HG03159 (cell line): Measurements from ENCODE around the gene TRAPPC10.

Experiments used
- ATAC-seq: cut with Tn5 transposase; IDR thresholded peaks from one replicate; pipeline ENCODE4 v1.9.1; 2021; ENCODE audit warnings: mild to moderate bottlenecking, moderate library complexity; ENCODE audit not compliant: unreplicated experiment

TRAPPC10 gene

GRCh38 chr21:44029460-44030087, 17.5 kb downstream of the TRAPPC10 start:
- no peak for ATAC-seq

GRCh38 chr21:44035244-44035643, 23.1 kb downstream of the TRAPPC10 start:
- no peak for ATAC-seq

GRCh38 chr21:44038063-44038462, 26.0 kb downstream of the TRAPPC10 start:
- no peak for ATAC-seq

- ATAC-seq, result no peak
Measured at GRCh38 chr21:44039828-44040227, 27.7 kb downstream of the TRAPPC10 start.

GRCh38 chr21:44043613-44044012, 31.5 kb downstream of the TRAPPC10 start:
- no peak for ATAC-seq

- ATAC-seq, result no peak
Measured at GRCh38 chr21:44046734-44047133, 34.6 kb downstream of the TRAPPC10 start.

- no peak for ATAC-seq
Measured at GRCh38 chr21:44047996-44048560, 36.0 kb downstream of the TRAPPC10 start.

GRCh38 chr21:44049182-44049581, 37.1 kb downstream of the TRAPPC10 start:
- no peak for ATAC-seq

- ATAC-seq, result no peak
Measured at GRCh38 chr21:44049606-44050005, 37.5 kb downstream of the TRAPPC10 start.

GRCh38 chr21:44050276-44050675, 38.2 kb downstream of the TRAPPC10 start:
- ATAC-seq, result no peak

GRCh38 chr21:44051462-44051941, 39.4 kb downstream of the TRAPPC10 start:
- no peak for ATAC-seq

GRCh38 chr21:44052071-44052829, 40.1 kb downstream of the TRAPPC10 start:
- no peak for ATAC-seq

GRCh38 chr21:44052830-44053226, 40.7 kb downstream of the TRAPPC10 start:
- no peak for ATAC-seq

GRCh38 chr21:44053567-44053966, 41.5 kb downstream of the TRAPPC10 start:
- no peak for ATAC-seq

- no peak for ATAC-seq
Measured at GRCh38 chr21:44054710-44055109, 42.6 kb downstream of the TRAPPC10 start.

GRCh38 chr21:44057055-44057454, 44.9 kb downstream of the TRAPPC10 start:
- no peak for ATAC-seq

- no peak for ATAC-seq
Measured at GRCh38 chr21:44057960-44058651, 46.0 kb downstream of the TRAPPC10 start.

GRCh38 chr21:44058652-44058964, 46.5 kb downstream of the TRAPPC10 start:
- ATAC-seq, result no peak

GRCh38 chr21:44058981-44059380, 46.9 kb downstream of the TRAPPC10 start:
- no peak for ATAC-seq

- no peak for ATAC-seq
Measured at GRCh38 chr21:44059710-44060109, 47.6 kb downstream of the TRAPPC10 start.

GRCh38 chr21:44062380-44062779, 50.3 kb downstream of the TRAPPC10 start:
- ATAC-seq, result no peak
